Endothelial cell of umbilical vein (primary cell): ENCODE data around the gene PDCD1LG2.

Source experiments
- EZH2 ChIP-seq: IDR thresholded peaks from 2 replicates; pipeline ENCODE4 v1.6.1; 2012; ENCODE audit warnings: borderline replicate concordance, low read depth, mild to moderate bottlenecking, moderate library complexity, low read length, inconsistent platforms; ENCODE audit not compliant: severe bottlenecking
- FOS ChIP-seq: IDR thresholded peaks from 2 replicates; pipeline ENCODE4 v1.6.1; 2011; ENCODE audit warnings: mild to moderate bottlenecking, low read length, moderate library complexity, borderline replicate concordance; ENCODE audit not compliant: insufficient read depth
- GATA2 ChIP-seq: IDR thresholded peaks from 2 replicates; pipeline ENCODE4 v1.7.0; 2011; ENCODE audit warnings: low read depth, mild to moderate bottlenecking, moderate library complexity, mixed read lengths, low read length; ENCODE audit not compliant: insufficient read length, insufficient read depth
- MYC ChIP-seq: IDR thresholded peaks from one replicate; pipeline ENCODE4 v1.6.1; 2011; ENCODE audit warnings: mild to moderate bottlenecking, low read depth, low read length
- POLR2A ChIP-seq: IDR thresholded peaks from 2 replicates; pipeline ENCODE4 v1.6.1; 2012; ENCODE audit warnings: low read depth, mild to moderate bottlenecking, control low read depth, low read length
- POLR2AphosphoS5 ChIP-seq: IDR thresholded peaks from 2 replicates; pipeline ENCODE4 v1.6.1; 2012; ENCODE audit warnings: low read depth, mild to moderate bottlenecking, control low read depth, low read length, moderate library complexity; ENCODE audit not compliant: insufficient read depth
- TF ChIP-seq, protein P1 (sequence below), 2 donors: IDR thresholded peaks; 1 replicate in 1 of 2; 2 replicates in 1 of 2; pipeline ENCODE4 v1.5.1; 2011; ENCODE audit warnings: low read length in 2 of 2, mild to moderate bottlenecking in 2 of 2, moderate library complexity in 2 of 2, control low read depth in 1 of 2, inconsistent platforms in 1 of 2, low read depth in 1 of 2; ENCODE audit not compliant: insufficient read depth in 1 of 2; ENCODE audit errors: extremely low read depth in 1 of 2
- TF ChIP-seq, protein P2 (sequence below): IDR thresholded peaks from 2 replicates; pipeline ENCODE4 v1.6.1; 2011; ENCODE audit not compliant: insufficient read depth, insufficient read length

DNA sequence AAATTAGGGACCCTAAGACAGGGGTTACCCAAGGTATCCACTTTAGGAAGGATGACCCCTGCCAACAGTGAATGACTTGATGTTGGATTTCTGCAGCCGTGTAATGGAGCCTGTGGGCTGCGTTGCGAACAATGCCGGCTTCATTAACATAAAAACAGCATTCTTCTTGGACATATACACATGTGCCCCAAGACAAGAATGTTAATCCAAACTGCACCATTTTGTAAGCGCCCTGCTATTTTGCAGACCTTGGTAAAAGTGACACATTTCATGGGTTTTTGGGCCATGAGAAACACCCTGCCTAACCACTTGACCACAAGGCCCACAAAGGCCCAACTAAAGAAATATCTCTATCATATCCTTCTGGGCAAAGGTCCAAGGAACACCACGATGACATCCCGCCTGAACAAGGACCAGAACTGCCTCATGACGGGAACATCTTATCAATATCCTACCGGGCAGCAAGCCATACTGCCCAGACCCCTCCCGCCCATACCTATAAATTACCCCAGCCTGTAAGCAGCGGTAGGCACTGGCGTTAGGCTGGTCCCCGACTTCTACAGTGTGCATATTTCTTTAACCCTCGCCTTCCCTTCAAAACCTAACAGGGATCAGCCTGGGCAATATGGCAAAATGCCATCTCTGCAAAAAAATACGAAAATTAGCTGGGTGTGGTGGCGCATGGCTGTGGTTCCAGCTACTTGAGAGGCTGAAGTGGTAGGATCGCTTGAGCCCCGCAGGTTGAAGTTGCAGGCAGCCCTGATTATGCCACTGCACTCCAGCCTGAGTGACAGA, 9.7 kb upstream of the PDCD1LG2 start:
- TF ChIP-seq, protein P1, sequence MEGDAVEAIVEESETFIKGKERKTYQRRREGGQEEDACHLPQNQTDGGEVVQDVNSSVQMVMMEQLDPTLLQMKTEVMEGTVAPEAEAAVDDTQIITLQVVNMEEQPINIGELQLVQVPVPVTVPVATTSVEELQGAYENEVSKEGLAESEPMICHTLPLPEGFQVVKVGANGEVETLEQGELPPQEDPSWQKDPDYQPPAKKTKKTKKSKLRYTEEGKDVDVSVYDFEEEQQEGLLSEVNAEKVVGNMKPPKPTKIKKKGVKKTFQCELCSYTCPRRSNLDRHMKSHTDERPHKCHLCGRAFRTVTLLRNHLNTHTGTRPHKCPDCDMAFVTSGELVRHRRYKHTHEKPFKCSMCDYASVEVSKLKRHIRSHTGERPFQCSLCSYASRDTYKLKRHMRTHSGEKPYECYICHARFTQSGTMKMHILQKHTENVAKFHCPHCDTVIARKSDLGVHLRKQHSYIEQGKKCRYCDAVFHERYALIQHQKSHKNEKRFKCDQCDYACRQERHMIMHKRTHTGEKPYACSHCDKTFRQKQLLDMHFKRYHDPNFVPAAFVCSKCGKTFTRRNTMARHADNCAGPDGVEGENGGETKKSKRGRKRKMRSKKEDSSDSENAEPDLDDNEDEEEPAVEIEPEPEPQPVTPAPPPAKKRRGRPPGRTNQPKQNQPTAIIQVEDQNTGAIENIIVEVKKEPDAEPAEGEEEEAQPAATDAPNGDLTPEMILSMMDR (IDR thresholded peaks at IDR 0.05; ENCODE audit: extremely low read depth in 1 of 2, insufficient read depth in 1 of 2, low read depth in 1 of 2, low read length in 2 of 2), result no peak
- TF ChIP-seq GATA2, result peak; percentile 87
- peak; percentile 81 for TF ChIP-seq POLR2A
- peak; percentile 60 for TF ChIP-seq FOS
- no peak for TF ChIP-seq EZH2
- no peak for TF ChIP-seq MYC
- TF ChIP-seq POLR2AphosphoS5, result peak; percentile 63
- TF ChIP-seq, protein P2, sequence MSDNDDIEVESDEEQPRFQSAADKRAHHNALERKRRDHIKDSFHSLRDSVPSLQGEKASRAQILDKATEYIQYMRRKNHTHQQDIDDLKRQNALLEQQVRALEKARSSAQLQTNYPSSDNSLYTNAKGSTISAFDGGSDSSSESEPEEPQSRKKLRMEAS, result no peak
